Measurements from ENCODE around the gene ZBTB22.
A peak's percentile ranks its signal among the peaks of the same experiment; 100 is the strongest.

ZBTB22 gene

GRCh38 chr6:33313709-33314514 lies 3.6 kb downstream of the ZBTB22 start, which contains the start of gene TAPBP:
Gene TAPBP (minus strand): TSS chr6:33314078. CDS start chr6:33314041, 37 bp downstream.
- peak within 1 kb of the TSS; percentile 84 for H3K27ac ChIP-seq

DNA sequence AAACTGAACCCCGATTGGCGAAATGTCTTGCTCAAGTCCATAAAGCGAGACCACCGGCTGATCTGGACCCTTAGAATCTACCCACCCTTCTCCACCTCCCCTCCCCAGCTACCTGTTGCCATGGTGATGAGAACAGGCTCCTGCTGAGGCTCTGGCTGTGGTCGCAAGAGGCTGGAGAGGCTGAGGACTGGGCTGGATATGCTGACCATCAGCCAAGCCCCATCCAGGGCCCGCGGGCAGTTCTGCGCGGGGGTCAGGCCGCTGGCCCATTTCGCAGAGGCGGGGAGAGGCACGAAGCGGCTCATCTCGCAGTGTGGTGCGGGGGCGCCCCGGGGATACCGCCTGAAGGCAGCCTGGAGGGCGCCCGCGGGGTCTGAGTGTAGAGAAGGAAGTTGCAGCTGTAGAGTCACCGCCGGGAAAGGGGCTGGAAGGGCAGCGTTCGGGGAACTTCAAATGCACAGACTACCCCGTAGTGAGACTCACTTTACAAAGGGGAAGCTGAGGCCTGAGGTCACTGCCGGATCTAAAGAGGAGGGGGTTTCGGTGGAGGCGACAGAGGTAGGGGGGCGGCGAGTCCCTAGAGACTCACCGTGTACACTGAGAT lies 4.3 kb downstream of the ZBTB22 start:
- H3K4me3 ChIP-seq (IDR thresholded peaks at IDR 0.05; ENCODE audit: insufficient read depth, low read depth, low read length) = no peak overlapping the region
- peak overlapping the region; percentile 84 for H3K27ac ChIP-seq
- H3K79me2 ChIP-seq (ENCODE audit: insufficient read depth, low read depth) = peaks cover 29% of the 10 kb centered on the region
- peak overlapping the region; percentile 42; the same call in 1 of the 2 replicates for H2AFZ ChIP-seq (ENCODE audit: low read depth)
- no peaks in the 10 kb centered on the region for H4K20me1 ChIP-seq (ENCODE audit: insufficient read depth)
- no peaks in the 10 kb centered on the region for H3K36me3 ChIP-seq (ENCODE audit: insufficient read depth)
- no peaks in the 10 kb centered on the region for H3K27me3 ChIP-seq (ENCODE audit: insufficient read depth, low read depth)
- peak overlapping the region; percentile 97 for H3K4me2 ChIP-seq
- TF ChIP-seq CTCF (conservative IDR thresholded peaks at IDR 0.05; ENCODE audit: low read depth, low read length) = no peak
- peak overlapping the region; percentile 72 for H3K9ac ChIP-seq
- peaks cover 34% of the 10 kb centered on the region for H3K4me1 ChIP-seq (ENCODE audit: low read depth, poor library complexity, severe bottlenecking)

More at GRCh38 chr6:33313709-33314514, 3.6 kb downstream of the ZBTB22 start, which contains the start of gene TAPBP:
- Histone ChIP-seq H3K4me1 (ENCODE audit: low read depth, poor library complexity, severe bottlenecking) (peaks cover 41% of the 10 kb centered on the region), H3K36me3 (ENCODE audit: insufficient read depth) (no peaks in the 10 kb centered on the region), H2AFZ (ENCODE audit: low read depth) (peak within 1 kb of the TSS; percentile 42; the same call in 1 of the 2 replicates), H3K79me2 (ENCODE audit: insufficient read depth, low read depth) (peaks cover 28% of the 10 kb centered on the region), H3K9ac (peak within 1 kb of the TSS; percentile 72), H3K4me2 (peak within 1 kb of the TSS; percentile 97), H3K4me3 (IDR thresholded peaks at IDR 0.05; ENCODE audit: insufficient read depth, low read depth, low read length) (no peak within 1 kb of the TSS), H3K27me3 (ENCODE audit: insufficient read depth, low read depth) (no peaks in the 10 kb centered on the region), H4K20me1 (ENCODE audit: insufficient read depth) (no peaks in the 10 kb centered on the region)
- no peak for TF ChIP-seq CTCF (conservative IDR thresholded peaks at IDR 0.05; ENCODE audit: low read depth, low read length)

DNA sequence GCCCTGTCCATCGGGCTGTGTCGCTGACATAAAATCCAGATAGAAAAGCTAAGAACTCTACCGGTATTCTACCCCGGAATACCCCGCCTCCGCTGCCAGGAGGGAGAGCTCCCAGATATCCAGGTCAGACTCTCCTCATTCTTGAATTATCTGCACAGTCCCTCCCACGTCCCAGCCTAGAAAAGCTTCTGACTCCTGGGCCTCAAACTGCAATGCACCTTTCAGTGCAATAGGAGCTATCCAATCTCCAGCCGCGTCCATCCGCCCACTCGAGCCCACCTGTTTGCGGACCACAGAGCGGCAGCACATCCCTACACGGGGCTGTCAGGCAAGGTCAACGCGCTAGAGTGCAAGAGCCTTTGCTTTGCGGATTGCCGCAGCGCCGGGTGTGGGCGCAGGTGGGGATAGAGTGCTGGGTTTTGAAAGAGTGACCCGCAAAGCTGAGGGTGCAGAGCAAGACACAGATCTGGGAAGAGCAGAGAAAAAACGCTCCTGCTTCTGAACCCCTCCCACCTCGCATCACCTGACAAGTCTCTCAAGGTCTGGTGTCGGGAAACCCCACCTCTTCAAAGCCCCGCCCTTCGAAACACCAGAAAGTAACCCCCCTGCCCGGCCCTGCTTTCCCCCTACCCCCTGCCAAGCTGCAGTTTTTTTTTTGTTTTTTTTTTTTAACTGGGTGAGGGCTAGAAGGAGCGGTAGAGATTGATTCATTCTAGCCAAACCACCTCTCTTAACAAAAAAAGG lies 5.0 kb downstream of the ZBTB22 start:
- Histone ChIP-seq H3K27me3 (ENCODE audit: insufficient read depth, low read depth) (no peaks in the 10 kb centered on the region), H3K9ac (peak overlapping the region; percentile 72), H3K4me2 (peak overlapping the region; percentile 97), H4K20me1 (ENCODE audit: insufficient read depth) (no peaks in the 10 kb centered on the region), H3K36me3 (ENCODE audit: insufficient read depth) (no peaks in the 10 kb centered on the region), H3K79me2 (ENCODE audit: insufficient read depth, low read depth) (peaks cover 30% of the 10 kb centered on the region), H3K4me1 (ENCODE audit: low read depth, poor library complexity, severe bottlenecking) (peaks cover 34% of the 10 kb centered on the region), H3K4me3 (IDR thresholded peaks at IDR 0.05; ENCODE audit: insufficient read depth, low read depth, low read length) (no peak overlapping the region), H2AFZ (ENCODE audit: low read depth) (peak overlapping the region; percentile 42; the same call in 1 of the 2 replicates), H3K27ac (peak overlapping the region; percentile 84)
- no peak for TF ChIP-seq CTCF (conservative IDR thresholded peaks at IDR 0.05; ENCODE audit: low read depth, low read length)

DNA sequence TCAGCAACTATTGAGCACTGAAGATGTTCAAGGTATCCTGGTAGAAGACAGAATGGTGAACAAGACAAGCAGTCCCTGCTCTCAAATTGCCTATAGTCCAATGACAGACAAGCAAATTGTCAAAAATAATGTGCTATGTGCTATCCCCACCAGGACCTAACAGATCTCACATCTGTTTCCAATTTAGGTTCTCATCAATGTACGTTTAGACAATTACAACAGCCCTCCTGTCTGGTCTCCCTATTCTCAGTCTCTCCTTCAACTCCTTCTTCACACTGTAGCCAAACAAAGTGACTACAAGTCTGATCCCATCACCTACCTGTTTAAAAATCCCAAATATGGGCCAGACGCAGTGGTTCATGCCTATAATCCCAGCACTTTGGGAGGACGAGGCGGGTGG lies 11.2 kb downstream of the ZBTB22 start:
- H3K27me3 ChIP-seq (ENCODE audit: insufficient read depth, low read depth) = no peaks in the 10 kb centered on the region
- H4K20me1 ChIP-seq (ENCODE audit: insufficient read depth) = no peaks in the 10 kb centered on the region
- no peak overlapping the region for H3K4me3 ChIP-seq (IDR thresholded peaks at IDR 0.05; ENCODE audit: insufficient read depth, low read depth, low read length)
- no peak overlapping the region for H3K27ac ChIP-seq
- no peak overlapping the region for H3K9ac ChIP-seq
- H3K4me1 ChIP-seq (ENCODE audit: low read depth, poor library complexity, severe bottlenecking) = peaks cover 10% of the 10 kb centered on the region
- H3K4me2 ChIP-seq = no peak overlapping the region
- no peak overlapping the region for H2AFZ ChIP-seq (ENCODE audit: low read depth)
- no peaks in the 10 kb centered on the region for H3K36me3 ChIP-seq (ENCODE audit: insufficient read depth)
- TF ChIP-seq CTCF (conservative IDR thresholded peaks at IDR 0.05; ENCODE audit: low read depth, low read length) = no peak
- peaks cover 25% of the 10 kb centered on the region for H3K79me2 ChIP-seq (ENCODE audit: insufficient read depth, low read depth)

Data from KMS-11 (cell line).